ENCODE results near the gene WASF2.
A peak's percentile ranks its signal among the peaks of the same experiment; 100 is the strongest.
"Not testable (repeated sequence)": the region's sequence is repeated elsewhere in the genome, so short reads cannot be mapped to it uniquely, and the experiment has no call there.

Gene WASF2

DNA sequence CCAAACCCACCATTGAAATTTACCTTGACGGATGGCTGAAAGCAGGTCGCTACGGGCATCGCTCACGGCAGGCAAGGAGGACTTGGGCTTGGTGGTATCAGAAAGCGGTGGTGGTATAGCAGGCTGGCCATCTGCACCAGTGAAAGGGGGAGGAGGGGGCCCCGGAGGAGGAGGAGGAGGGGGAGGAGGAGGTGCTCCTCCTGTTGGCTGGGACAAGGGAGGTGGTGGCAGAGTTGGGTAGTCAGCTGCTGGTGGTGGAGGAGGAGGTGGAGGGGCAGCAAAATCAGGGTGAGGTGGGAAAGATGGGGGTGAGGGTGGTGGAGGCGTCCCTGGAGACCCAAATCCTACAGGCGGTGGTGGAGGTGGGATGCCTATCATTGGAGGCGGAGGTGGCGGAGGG, 80.3 kb downstream of the WASF2 start:
- no peak for DNase-seq (ENCODE audit: low read depth)
- H3K4me3 ChIP-seq (ENCODE audit: low read depth, low read length), result no peak overlapping the region
- TF ChIP-seq MYC (IDR thresholded peaks at IDR 0.05; ENCODE audit: low read depth, low read length) (no peak), POLR2A (IDR thresholded peaks at IDR 0.05; ENCODE audit: extremely low read depth, insufficient read length) (no peak)
- TF ChIP-seq, protein P1, sequence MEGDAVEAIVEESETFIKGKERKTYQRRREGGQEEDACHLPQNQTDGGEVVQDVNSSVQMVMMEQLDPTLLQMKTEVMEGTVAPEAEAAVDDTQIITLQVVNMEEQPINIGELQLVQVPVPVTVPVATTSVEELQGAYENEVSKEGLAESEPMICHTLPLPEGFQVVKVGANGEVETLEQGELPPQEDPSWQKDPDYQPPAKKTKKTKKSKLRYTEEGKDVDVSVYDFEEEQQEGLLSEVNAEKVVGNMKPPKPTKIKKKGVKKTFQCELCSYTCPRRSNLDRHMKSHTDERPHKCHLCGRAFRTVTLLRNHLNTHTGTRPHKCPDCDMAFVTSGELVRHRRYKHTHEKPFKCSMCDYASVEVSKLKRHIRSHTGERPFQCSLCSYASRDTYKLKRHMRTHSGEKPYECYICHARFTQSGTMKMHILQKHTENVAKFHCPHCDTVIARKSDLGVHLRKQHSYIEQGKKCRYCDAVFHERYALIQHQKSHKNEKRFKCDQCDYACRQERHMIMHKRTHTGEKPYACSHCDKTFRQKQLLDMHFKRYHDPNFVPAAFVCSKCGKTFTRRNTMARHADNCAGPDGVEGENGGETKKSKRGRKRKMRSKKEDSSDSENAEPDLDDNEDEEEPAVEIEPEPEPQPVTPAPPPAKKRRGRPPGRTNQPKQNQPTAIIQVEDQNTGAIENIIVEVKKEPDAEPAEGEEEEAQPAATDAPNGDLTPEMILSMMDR (IDR thresholded peaks at IDR 0.05; ENCODE audit: low read depth, low read length), result no peak
- TF ChIP-seq, protein P2, sequence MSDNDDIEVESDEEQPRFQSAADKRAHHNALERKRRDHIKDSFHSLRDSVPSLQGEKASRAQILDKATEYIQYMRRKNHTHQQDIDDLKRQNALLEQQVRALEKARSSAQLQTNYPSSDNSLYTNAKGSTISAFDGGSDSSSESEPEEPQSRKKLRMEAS (IDR thresholded peaks at IDR 0.05; ENCODE audit: low read depth, low read length), result no peak

DNA sequence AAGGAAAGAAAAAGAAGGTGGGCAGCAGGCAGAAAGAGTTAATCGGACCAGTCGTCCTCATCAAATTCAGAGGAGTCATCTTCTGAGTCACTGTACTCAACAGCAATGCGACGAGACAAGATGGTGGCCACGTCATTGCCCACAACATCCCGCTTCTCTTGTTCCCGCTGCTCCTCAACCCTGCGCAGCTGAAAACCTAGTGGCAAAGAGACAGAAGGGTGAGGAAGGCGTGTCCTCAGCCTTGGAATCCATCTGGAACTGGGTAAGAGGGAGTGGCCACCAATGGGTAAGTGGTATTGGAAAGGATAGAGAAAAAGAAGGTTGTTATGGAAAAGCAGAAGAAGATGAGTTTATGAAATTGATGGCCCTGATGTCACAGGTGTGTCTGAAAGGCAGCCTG, 81.8 kb downstream of the WASF2 start:
- TF ChIP-seq MYC (IDR thresholded peaks at IDR 0.05; ENCODE audit: low read depth, low read length), result no peak
- no peak for DNase-seq (ENCODE audit: low read depth)

DNA sequence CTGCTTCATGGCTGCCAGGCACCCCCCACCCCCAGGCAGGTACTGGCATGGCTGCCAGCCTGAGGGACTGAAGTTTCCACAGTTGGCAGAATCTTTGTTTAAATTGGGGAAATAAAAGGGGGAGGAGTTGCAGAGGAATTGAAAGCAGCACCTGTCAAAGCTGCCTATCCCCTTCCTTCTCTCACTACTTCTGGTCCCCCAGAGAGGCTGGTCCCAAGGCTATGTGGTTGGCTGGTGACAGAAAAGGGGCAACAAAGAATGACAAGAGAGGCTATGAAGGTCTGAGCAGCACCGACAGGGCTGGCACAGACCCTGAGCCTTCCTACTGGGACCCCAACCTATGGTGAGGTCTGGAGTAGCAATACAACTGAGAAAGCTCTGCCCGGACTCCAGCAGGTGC, 83.2 kb downstream of the WASF2 start:
- DNase-seq (ENCODE audit: low read depth), result not testable (repeated sequence)

More for the DNA sequence above, 81.8 kb downstream of the WASF2 start:
- no peak overlapping the region for H3K4me3 ChIP-seq (ENCODE audit: low read depth, low read length)

DNA sequence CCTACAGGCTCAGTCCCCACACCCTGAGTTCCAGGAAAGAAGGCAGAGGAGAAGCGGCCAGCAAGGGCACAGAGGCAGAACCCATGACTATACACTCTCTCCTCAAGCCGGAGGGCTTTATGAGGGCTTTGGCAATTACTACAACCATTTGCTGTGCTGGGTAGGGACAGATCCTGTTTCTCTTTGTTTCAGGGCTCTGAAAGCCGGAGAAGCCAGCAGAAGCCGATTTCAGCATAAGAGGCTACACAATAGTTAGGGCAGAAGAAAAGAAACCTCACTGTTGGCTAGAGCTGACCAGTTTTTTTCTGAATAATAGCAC, 83.6 kb downstream of the WASF2 start:
- H3K4me3 ChIP-seq (ENCODE audit: low read depth, low read length), result no peak overlapping the region
- no peak for DNase-seq (ENCODE audit: low read depth)
- no peak for TF ChIP-seq POLR2A (IDR thresholded peaks at IDR 0.05; ENCODE audit: extremely low read depth, insufficient read length)
- TF ChIP-seq, protein P1 (IDR thresholded peaks at IDR 0.05; ENCODE audit: low read depth, low read length), result no peak
- TF ChIP-seq, protein P2 (IDR thresholded peaks at IDR 0.05; ENCODE audit: low read depth, low read length), result no peak
- no peak for TF ChIP-seq MYC (IDR thresholded peaks at IDR 0.05; ENCODE audit: low read depth, low read length)

More for the DNA sequence above, 83.2 kb downstream of the WASF2 start:
- not testable (repeated sequence) for H3K4me3 ChIP-seq (ENCODE audit: low read depth, low read length)

DNA sequence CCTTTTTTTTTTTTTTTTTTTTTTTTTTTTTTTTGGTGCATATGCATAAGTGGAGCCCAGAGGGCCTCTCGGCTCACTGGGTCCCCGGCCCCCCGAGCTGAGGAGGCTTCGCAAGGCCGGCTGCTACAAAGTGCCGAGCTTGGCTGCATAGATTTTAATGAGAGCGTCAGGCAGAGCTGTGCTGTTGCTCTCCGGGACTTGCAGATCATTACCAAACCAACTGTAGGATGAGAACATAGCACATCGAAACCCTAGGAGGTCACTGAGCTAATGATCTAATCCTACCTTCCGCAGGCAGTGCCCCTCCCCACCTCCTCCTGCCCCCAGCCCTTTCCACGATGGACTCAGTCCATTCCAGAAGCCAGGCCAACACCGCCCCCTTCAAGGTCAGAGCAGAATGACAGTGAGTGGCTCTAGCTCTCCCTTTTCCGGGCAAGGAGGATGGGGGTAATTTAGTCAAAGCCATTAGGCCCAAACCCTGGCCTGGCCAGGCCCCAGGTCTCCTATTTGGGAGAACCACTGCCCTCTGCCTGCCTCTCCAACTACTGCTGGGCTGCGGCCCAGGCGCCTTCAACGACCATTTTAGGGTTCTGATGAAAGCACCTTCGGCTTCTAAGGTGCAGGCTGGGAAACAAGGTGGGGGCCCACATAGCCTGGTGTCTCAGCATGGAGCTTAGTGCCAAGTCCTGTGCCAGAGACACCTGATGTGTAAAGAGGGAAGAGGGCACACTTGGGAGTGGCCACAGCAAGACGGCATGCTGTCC, 84.2 kb downstream of the WASF2 start:
- DNase-seq (ENCODE audit: low read depth), result not testable (repeated sequence)

DNA sequence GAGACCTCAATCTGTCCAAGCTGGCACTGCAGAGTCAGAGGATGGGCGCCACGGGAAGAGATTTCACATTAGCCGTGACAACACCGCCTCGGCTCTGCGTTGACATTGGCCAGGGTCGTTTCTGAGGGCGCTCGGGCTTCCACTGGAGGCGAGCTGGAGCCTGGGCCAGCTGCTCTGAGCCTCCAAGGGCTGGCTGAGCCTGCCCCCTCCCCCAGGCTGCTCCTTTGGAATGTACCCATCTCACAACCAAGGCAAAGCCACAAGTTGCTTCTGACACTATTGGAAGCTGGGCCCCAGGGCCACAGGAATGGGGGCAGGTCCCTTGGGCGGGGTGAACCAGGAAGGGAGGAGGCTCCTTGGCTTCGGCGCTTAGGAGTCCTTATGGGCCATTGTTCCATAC, 84.9 kb downstream of the WASF2 start:
- DNase-seq (ENCODE audit: low read depth), result no peak
- TF ChIP-seq, protein P2 (IDR thresholded peaks at IDR 0.05; ENCODE audit: low read depth, low read length), result no peak
- TF ChIP-seq, protein P1 (IDR thresholded peaks at IDR 0.05; ENCODE audit: low read depth, low read length), result no peak
- TF ChIP-seq MYC (IDR thresholded peaks at IDR 0.05; ENCODE audit: low read depth, low read length) (no peak), POLR2A (IDR thresholded peaks at IDR 0.05; ENCODE audit: extremely low read depth, insufficient read length) (no peak)
- H3K4me3 ChIP-seq (ENCODE audit: low read depth, low read length), result no peak overlapping the region

More for the DNA sequence above, 84.2 kb downstream of the WASF2 start:
- not testable (repeated sequence) for H3K4me3 ChIP-seq (ENCODE audit: low read depth, low read length)

DNA sequence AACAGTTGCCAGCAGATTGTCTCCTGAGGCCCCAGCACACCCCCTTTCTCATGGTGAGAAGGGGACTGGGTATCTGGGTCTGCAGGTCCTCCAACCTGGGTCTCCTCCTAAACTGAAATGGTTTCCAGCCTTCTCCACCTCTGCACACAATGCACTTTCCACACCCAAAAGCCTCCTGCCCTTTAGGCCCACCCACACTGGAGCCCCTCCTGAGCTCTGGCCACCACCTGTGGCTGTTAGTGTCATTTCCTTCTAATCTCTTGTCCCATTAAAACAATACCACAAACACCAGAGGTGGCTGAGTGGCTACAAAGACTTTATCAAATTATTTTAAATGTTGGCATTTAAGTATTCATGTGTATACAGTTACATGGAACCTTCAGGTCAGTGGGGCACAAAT, 86.0 kb downstream of the WASF2 start:
- TF ChIP-seq MYC (IDR thresholded peaks at IDR 0.05; ENCODE audit: low read depth, low read length), result no peak
- TF ChIP-seq, protein P2 (IDR thresholded peaks at IDR 0.05; ENCODE audit: low read depth, low read length), result no peak
- TF ChIP-seq POLR2A (IDR thresholded peaks at IDR 0.05; ENCODE audit: extremely low read depth, insufficient read length), result no peak
- TF ChIP-seq, protein P1 (IDR thresholded peaks at IDR 0.05; ENCODE audit: low read depth, low read length), result no peak
- DNase-seq (ENCODE audit: low read depth), result no peak
- peak overlapping the region; percentile 13 for H3K4me3 ChIP-seq (ENCODE audit: low read depth, low read length)
